Measurements from ENCODE around the gene PRKN.

The PRKN gene

GRCh38 chr6:161926324-161926723 is 801.2 kb downstream of the PRKN start:
- no peak overlapping the region for H3K4me3 ChIP-seq (ENCODE audit: low read depth, low read length)
- in situ Hi-C loops (cut with HindIII; ENCODE audit: low sequenced_read_pairs), result no loop called here
- TF ChIP-seq, protein P1, sequence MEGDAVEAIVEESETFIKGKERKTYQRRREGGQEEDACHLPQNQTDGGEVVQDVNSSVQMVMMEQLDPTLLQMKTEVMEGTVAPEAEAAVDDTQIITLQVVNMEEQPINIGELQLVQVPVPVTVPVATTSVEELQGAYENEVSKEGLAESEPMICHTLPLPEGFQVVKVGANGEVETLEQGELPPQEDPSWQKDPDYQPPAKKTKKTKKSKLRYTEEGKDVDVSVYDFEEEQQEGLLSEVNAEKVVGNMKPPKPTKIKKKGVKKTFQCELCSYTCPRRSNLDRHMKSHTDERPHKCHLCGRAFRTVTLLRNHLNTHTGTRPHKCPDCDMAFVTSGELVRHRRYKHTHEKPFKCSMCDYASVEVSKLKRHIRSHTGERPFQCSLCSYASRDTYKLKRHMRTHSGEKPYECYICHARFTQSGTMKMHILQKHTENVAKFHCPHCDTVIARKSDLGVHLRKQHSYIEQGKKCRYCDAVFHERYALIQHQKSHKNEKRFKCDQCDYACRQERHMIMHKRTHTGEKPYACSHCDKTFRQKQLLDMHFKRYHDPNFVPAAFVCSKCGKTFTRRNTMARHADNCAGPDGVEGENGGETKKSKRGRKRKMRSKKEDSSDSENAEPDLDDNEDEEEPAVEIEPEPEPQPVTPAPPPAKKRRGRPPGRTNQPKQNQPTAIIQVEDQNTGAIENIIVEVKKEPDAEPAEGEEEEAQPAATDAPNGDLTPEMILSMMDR (IDR thresholded peaks at IDR 0.05; ENCODE audit: low read depth, low read length), result no peak
- no peak for DNase-seq (ENCODE audit: low read depth, low spot score)

- TF ChIP-seq, protein P1 (IDR thresholded peaks at IDR 0.05; ENCODE audit: low read depth, low read length), result no peak
- DNase-seq (ENCODE audit: low read depth, low spot score), result no peak
- in situ Hi-C loops (cut with HindIII; ENCODE audit: low sequenced_read_pairs), result no loop called here
- H3K4me3 ChIP-seq (ENCODE audit: low read depth, low read length), result no peak overlapping the region
Observed at GRCh38 chr6:161924516-161925116, 803.0 kb downstream of the PRKN start.

GRCh38 chr6:161922631-161923119 is 804.9 kb downstream of the PRKN start:
- in situ Hi-C loops (cut with HindIII; ENCODE audit: low sequenced_read_pairs), result no loop called here
- no peak overlapping the region for H3K4me3 ChIP-seq (ENCODE audit: low read depth, low read length)
- peak; percentile 80 for DNase-seq (ENCODE audit: low read depth, low spot score)
- TF ChIP-seq, protein P1 (IDR thresholded peaks at IDR 0.05; ENCODE audit: low read depth, low read length), result peak; percentile 51

GRCh38 chr6:161921602-161922395 is 805.8 kb downstream of the PRKN start:
- in situ Hi-C loops (cut with HindIII; ENCODE audit: low sequenced_read_pairs), result no loop called here
- no peak for DNase-seq (ENCODE audit: low read depth, low spot score)
- TF ChIP-seq, protein P1 (IDR thresholded peaks at IDR 0.05; ENCODE audit: low read depth, low read length), result no peak
- H3K4me3 ChIP-seq (ENCODE audit: low read depth, low read length), result no peak overlapping the region

GRCh38 chr6:161919691-161920090 is 807.9 kb downstream of the PRKN start:
- H3K4me3 ChIP-seq (ENCODE audit: low read depth, low read length), result no peak overlapping the region
- TF ChIP-seq, protein P1 (IDR thresholded peaks at IDR 0.05; ENCODE audit: low read depth, low read length), result no peak
- DNase-seq (ENCODE audit: low read depth, low spot score), result no peak
- in situ Hi-C loops (cut with HindIII; ENCODE audit: low sequenced_read_pairs), result no loop called here

DNA sequence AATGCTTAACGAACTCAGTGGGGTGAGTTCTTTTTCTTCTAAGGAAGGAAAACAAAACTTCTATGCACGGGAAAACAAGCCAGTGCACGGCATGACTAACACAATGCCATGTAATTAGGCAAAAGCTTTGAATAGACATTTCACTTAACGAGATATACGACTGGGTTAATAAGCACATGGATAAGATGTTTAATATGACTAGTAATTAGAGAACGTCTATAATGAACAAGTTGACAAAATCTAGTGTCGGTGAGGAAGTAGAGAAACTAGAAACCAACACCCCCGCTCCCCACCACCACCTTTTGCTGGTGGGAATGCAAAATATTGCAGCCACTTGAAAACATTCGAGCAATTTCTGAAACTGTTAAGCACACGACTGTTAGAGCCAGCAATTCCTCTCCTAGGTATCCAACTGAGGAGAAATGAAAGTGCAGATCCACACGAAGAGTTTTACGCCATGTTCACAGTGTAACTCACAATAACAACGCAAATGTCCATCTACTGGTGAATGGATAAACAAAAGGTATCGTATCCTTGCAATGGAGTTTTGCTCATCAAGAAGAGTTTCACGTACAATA is 808.8 kb downstream of the PRKN start:
- no peak overlapping the region for H3K4me3 ChIP-seq (ENCODE audit: low read depth, low read length)
- in situ Hi-C loops (cut with HindIII; ENCODE audit: low sequenced_read_pairs), result no loop called here
- DNase-seq (ENCODE audit: low read depth, low spot score), result no peak

More for the DNA sequence above, 808.8 kb downstream of the PRKN start:
- TF ChIP-seq, protein P1 (IDR thresholded peaks at IDR 0.05; ENCODE audit: low read depth, low read length), result no peak

Data from astrocyte of the spinal cord (primary cell).